Uterus (tissue), 4 donors: ENCODE data around the gene PPA2. TPM values are rescaled to one million over a fixed set of nuclear protein-coding genes. Genes with fewer than 3 reads are reported as not detected.

Source experiments
- DNase-seq, 2 donors: peaks; one replicate each; pipeline ENCODE4 v3.0.0-alpha.2; 2019 to 2020
- H3K27ac ChIP-seq, 2 donors: fragments of 200-600 bp; sonication (generic); 1 replicate in 1 of 2; 2 replicates in 1 of 2; pipeline ENCODE4 v1.5.1; 2016 to 2018
- H3K27me3 ChIP-seq, 2 donors: fragments of 200-600 bp; sonication (generic); one replicate each; pipeline ENCODE4 v1.5.1; 2018 to 2019; ENCODE audit warnings: control low read depth in 1 of 2
- H3K36me3 ChIP-seq, 2 donors: fragments of 200-600 bp; sonication (generic); one replicate each; pipeline ENCODE4 v1.5.1; 2019; ENCODE audit warnings: control low read depth in 1 of 2
- H3K4me1 ChIP-seq, 2 donors: fragments of 200-600 bp; sonication (generic); one replicate each; pipeline ENCODE4 v1.5.1; 2018 to 2019; ENCODE audit warnings: control low read depth in 1 of 2
- H3K4me3 ChIP-seq, 2 donors: fragments of 200-600 bp; sonication (generic); 1 replicate in 1 of 2; 2 replicates in 1 of 2; pipeline ENCODE4 v1.5.1; 2018 to 2019; ENCODE audit warnings: mild to moderate bottlenecking in 1 of 2
- H3K9me3 ChIP-seq, 2 donors: fragments of 200-600 bp; sonication (generic); one replicate each; pipeline ENCODE4 v1.5.1; 2019; ENCODE audit warnings: control low read depth in 1 of 2
- CTCF ChIP-seq, 4 experiments: fragments of 200-600 bp in 2 of 4; fragments of 450-650 bp in 2 of 4; sonication (generic) in 2 of 4; IDR thresholded peaks; one replicate each; pipeline ENCODE4 v1.5.1; 2016 to 2019; ENCODE audit warnings: antibody characterized with exemption in 4 of 4, mild to moderate bottlenecking in 2 of 4, moderate library complexity in 1 of 4
- POLR2A ChIP-seq, 2 donors: fragments of 450-650 bp; IDR thresholded peaks; one replicate each; pipeline ENCODE4 v1.6.1; 2016; ENCODE audit warnings: antibody characterized with exemption in 2 of 2, mild to moderate bottlenecking in 1 of 2, moderate library complexity in 1 of 2
- intact Hi-C: fragments of 100-400 bp; cut with DNase I; formaldehyde crosslinking; loops from one replicate; pipeline ENCODE4 v1.15.1; 2023; ENCODE audit warnings: low total_unique reads
- total RNA-seq, 4 donors: library from RNA; depleted of rRNA in 3 of 4; stranded (reverse); fragments of >200 nt in 3 of 4; gene quantifications; one replicate each; pipeline versions ENCODE4 v1.1.0 to v1.2.4, GENCODE V29; 2014 to 2023
- donor health status: DM: yes; HTN: yes; CAD: no.

PPA2 gene
- total RNA-seq, 4 donors from 2014 or later, result 94.4 to 964 (median 152) TPM

DNA sequence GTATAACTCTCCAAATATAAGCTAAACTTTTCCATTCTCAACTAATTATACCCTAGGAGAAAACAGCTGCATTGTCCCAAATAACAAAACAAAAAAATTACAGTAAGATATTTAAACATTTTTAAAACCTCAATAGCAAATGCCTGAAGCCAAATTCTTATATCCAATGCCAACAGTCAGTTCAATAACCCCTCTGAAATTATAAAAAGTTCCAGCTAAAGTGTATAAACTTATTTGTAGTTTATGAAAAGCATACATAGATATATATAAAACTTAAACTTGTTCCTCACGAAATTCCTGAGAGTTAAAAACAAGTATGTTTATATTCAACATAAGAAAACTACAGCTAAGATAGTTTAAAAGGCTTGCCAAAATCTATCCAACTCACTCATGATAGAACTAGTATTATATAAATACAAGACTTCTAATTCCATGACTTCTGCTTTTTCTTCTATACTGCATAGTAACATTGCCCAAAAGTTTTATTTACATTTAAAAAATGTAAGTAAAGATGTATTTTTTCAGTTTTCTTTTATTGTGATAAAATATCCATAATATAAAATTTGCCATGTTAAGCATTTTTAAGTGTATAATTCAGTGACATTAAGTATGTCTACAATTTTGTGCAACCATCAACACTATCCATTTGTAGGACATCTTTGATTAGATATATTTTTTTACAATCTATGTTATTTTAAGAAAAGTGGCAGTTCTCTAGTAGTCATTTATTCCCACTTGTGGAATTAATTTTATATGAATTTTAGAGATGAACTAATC lies 72.8 kb downstream of the PPA2 start:
- Histone ChIP-seq H3K4me3 (no peak overlapping the region), H3K27me3 (no peaks in the 10 kb centered on the region), H3K36me3 (no peaks in the 10 kb centered on the region), H3K4me1 (no peaks in the 10 kb centered on the region), H3K9me3 (peaks cover 0 to 12% of the 10 kb centered on the region in 2 donors), H3K27ac (no peak overlapping the region)
- no peak for DNase-seq
- TF ChIP-seq CTCF (IDR thresholded peaks at IDR 0.05) (no peak), POLR2A (IDR thresholded peaks at IDR 0.05) (no peak)
- intact Hi-C loops, result no loop called here

DNA sequence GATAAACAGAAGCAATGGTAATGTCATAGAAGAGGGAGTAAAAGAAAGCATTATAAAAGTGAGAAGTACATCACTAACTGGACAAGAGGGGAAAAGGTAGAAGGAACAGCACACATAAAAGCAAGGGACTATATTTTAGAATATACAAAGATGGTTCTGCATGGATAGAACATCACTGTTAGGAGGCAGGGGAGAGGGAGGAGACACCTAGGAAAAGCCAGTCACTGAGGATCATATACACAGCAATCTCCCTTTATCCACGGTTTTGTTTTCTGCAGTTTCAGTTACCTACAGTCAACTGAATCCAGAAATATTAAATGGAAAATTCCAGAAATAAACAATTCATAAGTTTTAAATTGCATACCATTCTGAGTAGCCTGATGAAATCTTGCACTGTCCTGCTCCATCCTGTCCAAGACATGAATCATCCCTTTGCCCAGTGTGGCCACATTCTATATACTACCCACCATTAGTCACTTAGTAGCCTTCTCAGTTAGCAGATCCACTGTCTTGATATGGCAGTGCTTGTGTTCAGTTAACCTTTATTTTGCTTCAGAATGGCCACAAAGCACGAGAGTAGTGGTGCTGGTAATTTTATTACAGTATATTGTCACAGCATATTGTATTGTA lies 74.2 kb downstream of the PPA2 start:
- no peak overlapping the region for H3K4me3 ChIP-seq
- TF ChIP-seq POLR2A (IDR thresholded peaks at IDR 0.05), result no peak
- TF ChIP-seq CTCF (IDR thresholded peaks at IDR 0.05), result no peak

DNA sequence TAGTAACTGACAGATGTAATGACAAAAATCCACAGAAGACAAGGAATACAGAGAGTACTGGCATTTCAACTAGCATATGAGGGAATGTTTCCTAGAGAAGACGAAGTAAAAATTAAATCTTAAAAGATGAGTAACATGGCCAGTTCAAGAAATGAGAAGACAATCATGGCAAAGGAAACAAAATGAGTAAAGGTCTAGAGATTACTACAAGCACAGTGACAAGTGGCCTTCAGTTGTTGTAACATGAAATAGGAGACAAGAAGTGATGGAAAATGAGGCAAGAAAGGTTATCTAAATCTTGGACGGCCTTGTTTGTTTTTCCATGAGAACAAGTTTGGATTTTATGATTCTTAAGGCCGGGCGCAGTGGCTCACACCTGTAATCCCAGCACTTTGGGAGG lies 81.0 kb downstream of the PPA2 start:
- no peak for DNase-seq
- Histone ChIP-seq H3K9me3 (no peaks in the 10 kb centered on the region), H3K4me3 (no peak overlapping the region), H3K27me3 (no peaks in the 10 kb centered on the region), H3K4me1 (no peaks in the 10 kb centered on the region), H3K36me3 (no peaks in the 10 kb centered on the region), H3K27ac (no peak overlapping the region)
- intact Hi-C loops, result no loop called here
- TF ChIP-seq POLR2A (IDR thresholded peaks at IDR 0.05), result no peak
- no peak for TF ChIP-seq CTCF (IDR thresholded peaks at IDR 0.05)

More for the DNA sequence above, 74.2 kb downstream of the PPA2 start:
- Histone ChIP-seq H3K9me3 (peaks cover 0 to 3% of the 10 kb centered on the region in 2 donors), H3K36me3 (no peaks in the 10 kb centered on the region), H3K27me3 (no peaks in the 10 kb centered on the region), H3K27ac (no peak overlapping the region), H3K4me1 (no peaks in the 10 kb centered on the region)
- no peak for DNase-seq
- intact Hi-C loops, result no loop called here

- Histone ChIP-seq H3K27me3 (no peaks in the 10 kb centered on the region), H3K4me3 (no peak overlapping the region), H3K36me3 (no peaks in the 10 kb centered on the region), H3K27ac (no peak overlapping the region), H3K9me3 (no peaks in the 10 kb centered on the region), H3K4me1 (no peaks in the 10 kb centered on the region)
- intact Hi-C loops, result no loop called here
- TF ChIP-seq POLR2A (IDR thresholded peaks at IDR 0.05) (no peak), CTCF (IDR thresholded peaks at IDR 0.05) (no peak)
- no peak for DNase-seq
Observed at GRCh38 chr4:105389167-105389566, 84.7 kb downstream of the PPA2 start.

DNA sequence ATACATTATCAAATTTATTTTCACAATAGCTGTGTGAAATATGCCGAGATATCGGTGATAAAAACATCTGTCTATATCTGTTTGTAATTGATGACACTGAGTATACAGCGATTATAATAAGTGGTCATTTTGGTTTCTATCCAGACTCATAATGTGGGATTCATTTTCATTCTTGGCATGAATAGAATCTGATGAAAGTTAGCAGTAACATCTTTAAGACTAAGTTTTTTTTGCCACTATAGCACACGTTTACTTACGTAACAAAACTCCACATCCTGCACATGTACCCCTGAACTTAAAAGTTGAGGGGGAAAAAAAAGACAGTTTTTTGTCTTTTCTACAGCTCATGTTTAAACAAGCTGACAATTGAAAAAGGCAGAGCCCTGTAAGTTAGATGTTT lies 86.4 kb downstream of the PPA2 start:
- Histone ChIP-seq H3K36me3 (no peaks in the 10 kb centered on the region), H3K4me3 (no peak overlapping the region), H3K4me1 (no peaks in the 10 kb centered on the region), H3K27me3 (no peaks in the 10 kb centered on the region), H3K27ac (no peak overlapping the region), H3K9me3 (no peaks in the 10 kb centered on the region)
- DNase-seq, result no peak
- intact Hi-C loops, result no loop called here
- TF ChIP-seq POLR2A (IDR thresholded peaks at IDR 0.05) (no peak), CTCF (IDR thresholded peaks at IDR 0.05) (no peak)
